Hindlimb muscle (tissue), 1 donor: ENCODE data around the gene CREB5. TPM values are rescaled to one million over a fixed set of nuclear protein-coding genes. Genes with fewer than 3 reads are reported as not detected.
"Not testable (repeated sequence)": the region's sequence is repeated elsewhere in the genome, so short reads cannot be mapped to it uniquely, and the experiment has no call there.

Experiments
- DNase-seq: peaks from one replicate; pipeline ENCODE4 v3.0.0-alpha.2; 2013
- polyA plus RNA-seq: library from polyadenylated mRNA; unstranded; fragments of 120-200 nt; gene quantifications from one replicate; pipeline ENCODE4 v1.2.1, GENCODE V29; 2013; ENCODE audit not compliant: insufficient read length

Gene CREB5
- polyA plus RNA-seq: 24.4 TPM

- peak; percentile 72 for DNase-seq
These were observed at the start of gene CREB5 for GRCh38 chr7:28411876-28412662. CREB5 (plus strand) TSS chr7:28412518; CDS start chr7:28412915, 397 bp downstream.

- no peak for DNase-seq
These were observed 49.5 kb upstream of the CREB5 start for GRCh38 chr7:28362812-28363211.

- DNase-seq: no peak
These were observed 48.2 kb upstream of the CREB5 start for GRCh38 chr7:28364082-28364481.

GRCh38 chr7:28369523-28369922 lies 42.8 kb upstream of the CREB5 start:
- DNase-seq: no peak

GRCh38 chr7:28371846-28372245 lies 40.5 kb upstream of the CREB5 start:
- no peak for DNase-seq

GRCh38 chr7:28373990-28374389 lies 38.3 kb upstream of the CREB5 start:
- no peak for DNase-seq

GRCh38 chr7:28375729-28376128 lies 36.6 kb upstream of the CREB5 start:
- no peak for DNase-seq

- no peak for DNase-seq
These were observed 35.7 kb upstream of the CREB5 start for GRCh38 chr7:28376634-28377033.

GRCh38 chr7:28378574-28379149 lies 33.7 kb upstream of the CREB5 start:
- DNase-seq: no peak

- DNase-seq: no peak
These were observed 30.9 kb upstream of the CREB5 start for GRCh38 chr7:28381466-28381865.

GRCh38 chr7:28382144-28382543 lies 30.2 kb upstream of the CREB5 start:
- DNase-seq: no peak

- no peak for DNase-seq
These were observed 28.3 kb upstream of the CREB5 start for GRCh38 chr7:28383975-28384374.

- DNase-seq: peak; percentile 66
These were observed 22.6 kb upstream of the CREB5 start for GRCh38 chr7:28389504-28390395.

GRCh38 chr7:28390426-28390825 lies 21.9 kb upstream of the CREB5 start:
- DNase-seq: peak; percentile 49

GRCh38 chr7:28392289-28392688 lies 20.0 kb upstream of the CREB5 start:
- no peak for DNase-seq

- no peak for DNase-seq
These were observed 16.9 kb upstream of the CREB5 start for GRCh38 chr7:28395404-28395803.

GRCh38 chr7:28395831-28396230 lies 16.5 kb upstream of the CREB5 start:
- no peak for DNase-seq

- DNase-seq: no peak
These were observed 15.2 kb upstream of the CREB5 start for GRCh38 chr7:28397141-28397540.

- no peak for DNase-seq
These were observed 11.4 kb upstream of the CREB5 start for GRCh38 chr7:28400838-28401360.

GRCh38 chr7:28401567-28401966 lies 10.8 kb upstream of the CREB5 start:
- DNase-seq: not testable (repeated sequence)

GRCh38 chr7:28405662-28406061 lies 6.7 kb upstream of the CREB5 start:
- no peak for DNase-seq

GRCh38 chr7:28406192-28406591 lies 6.1 kb upstream of the CREB5 start:
- no peak for DNase-seq

GRCh38 chr7:28407651-28408050 lies 4.7 kb upstream of the CREB5 start:
- DNase-seq: peak; percentile 59
